ENCODE results near the gene RSPO3.
"Not testable (repeated sequence)": the region's sequence is repeated elsewhere in the genome, so short reads cannot be mapped to it uniquely, and the experiment has no call there.

Gene RSPO3

DNA sequence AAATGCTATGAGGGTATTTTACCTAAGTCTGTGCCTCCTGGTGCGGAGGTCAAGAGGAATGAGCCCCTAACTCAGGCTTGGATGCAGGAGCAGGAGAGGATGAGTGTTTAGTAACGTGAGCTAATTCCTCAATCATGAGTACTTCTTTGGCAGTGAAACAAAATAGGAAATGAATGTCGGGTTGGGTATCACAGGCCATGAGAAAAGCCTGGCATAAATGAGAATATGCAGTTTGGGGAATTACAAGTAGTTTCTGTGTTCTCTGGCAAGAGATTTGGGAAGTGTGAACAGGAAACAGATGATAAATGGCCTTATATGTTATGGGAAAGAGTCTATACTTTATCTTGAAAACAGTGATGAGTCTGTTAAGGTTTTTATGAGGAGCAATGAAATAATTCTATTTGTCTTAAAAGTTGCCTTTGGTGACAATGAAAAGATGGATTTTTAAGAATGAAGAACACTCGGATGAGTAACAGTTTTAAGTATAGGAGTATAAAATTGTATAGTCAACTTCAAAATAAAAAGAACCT, 89.2 kb downstream of the RSPO3 start:
- no peak for DNase-seq

- DNase-seq = no peak
These were observed 92.3 kb downstream of the RSPO3 start for GRCh38 chr6:127210725-127211124.

- DNase-seq = no peak
These were observed 93.9 kb downstream of the RSPO3 start for GRCh38 chr6:127212376-127212775.

DNA sequence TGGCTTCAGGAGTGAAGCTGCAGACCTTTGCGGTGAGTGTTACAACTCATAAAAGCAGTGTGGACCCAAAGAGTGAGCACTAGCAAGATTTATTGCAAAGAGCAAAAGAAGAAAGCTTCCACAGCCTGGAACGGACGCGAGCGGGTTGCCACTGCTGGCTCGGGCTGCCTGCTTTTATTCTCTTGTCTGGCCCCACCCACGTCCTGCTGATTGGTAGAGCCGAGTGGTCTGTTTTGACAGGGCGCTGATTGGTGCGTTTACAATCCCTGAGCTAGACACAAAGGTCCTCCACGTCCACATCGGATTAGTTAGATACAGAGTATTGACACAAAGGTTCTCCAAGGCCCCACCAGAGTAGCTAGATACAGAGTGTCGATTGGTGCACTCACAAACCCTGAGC, 95.6 kb downstream of the RSPO3 start:
- DNase-seq = not testable (repeated sequence)

GRCh38 chr6:127214531-127214930, 96.1 kb downstream of the RSPO3 start:
- DNase-seq = not testable (repeated sequence)

GRCh38 chr6:127215931-127216330, 97.5 kb downstream of the RSPO3 start:
- no peak for DNase-seq

- no peak for DNase-seq
These were observed 98.6 kb downstream of the RSPO3 start for GRCh38 chr6:127216810-127217789.

DNA sequence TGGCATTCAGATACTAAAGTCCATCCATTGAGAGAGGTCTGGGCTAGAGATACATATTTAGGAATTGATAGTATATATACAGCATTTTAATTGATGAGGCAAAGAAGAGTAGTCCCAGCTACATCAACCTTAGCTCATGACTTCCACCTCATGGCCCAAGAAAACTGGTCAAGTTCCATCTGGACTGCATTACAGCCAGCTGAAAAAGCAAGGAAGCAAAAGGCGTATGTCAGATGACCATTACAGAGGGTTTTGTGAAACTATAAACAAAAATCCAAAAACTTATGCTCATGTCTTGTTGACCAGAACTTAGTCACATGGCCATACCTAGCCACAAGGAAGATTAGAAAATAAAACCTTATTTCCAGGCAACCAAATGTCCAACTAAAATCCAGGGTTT, 101.4 kb downstream of the RSPO3 start:
- no peak for DNase-seq

DNA sequence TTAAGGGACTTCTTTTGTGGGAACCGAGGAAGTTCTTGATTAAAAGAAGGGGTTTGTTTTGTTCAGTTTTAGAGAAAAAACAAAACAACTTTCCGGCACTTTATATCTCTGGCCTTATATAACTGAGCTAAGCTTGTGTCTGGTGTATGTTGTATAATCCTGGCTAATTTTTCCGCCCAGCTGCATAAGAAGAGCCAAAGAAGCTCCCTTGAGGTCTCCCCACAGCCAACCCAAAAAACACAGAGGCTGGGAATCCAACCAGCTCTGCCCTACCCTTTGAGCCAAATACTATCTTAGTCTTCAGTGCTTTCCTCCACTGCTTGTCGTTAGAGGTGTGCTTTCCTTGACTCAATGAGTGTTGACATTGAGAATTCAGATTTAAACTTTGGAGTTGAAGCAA, 102.7 kb downstream of the RSPO3 start:
- no peak for DNase-seq

DNA sequence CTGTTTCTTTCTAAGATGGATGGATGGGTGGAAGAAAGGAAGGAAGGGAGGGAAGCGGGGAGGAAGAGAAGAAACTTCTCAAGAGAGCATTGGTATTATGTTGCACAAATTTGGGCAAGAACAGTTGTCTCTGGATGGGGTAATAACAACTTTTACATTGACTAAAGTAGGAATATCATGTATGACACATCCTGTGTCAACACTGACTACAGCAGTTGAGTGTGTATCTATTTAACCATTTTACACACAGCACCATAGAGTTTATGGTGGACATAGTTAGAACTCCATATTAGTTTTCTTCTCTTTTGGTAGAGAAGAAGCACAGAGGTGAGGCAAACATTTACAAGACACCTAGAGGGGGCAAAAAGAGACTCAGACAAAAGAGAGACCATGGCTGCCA, 103.9 kb downstream of the RSPO3 start:
- no peak for DNase-seq

DNA sequence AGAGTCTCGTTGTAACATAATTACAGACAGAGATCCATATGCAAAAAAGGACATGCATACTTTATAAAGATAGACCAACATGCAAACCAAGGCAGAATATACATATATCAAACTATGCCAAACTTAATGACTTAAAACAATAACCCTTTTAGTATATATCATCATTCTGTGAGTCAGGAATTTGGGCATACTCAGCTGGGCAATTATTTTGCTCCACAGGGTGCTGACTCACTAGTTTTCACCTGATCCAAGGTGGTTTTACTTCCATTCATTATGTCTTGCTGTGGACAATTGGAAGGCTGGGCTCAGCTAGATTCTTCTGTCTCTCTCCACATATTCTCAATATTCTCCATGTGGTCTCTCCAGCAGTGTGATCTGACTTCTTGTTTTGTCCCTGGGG, 107.0 kb downstream of the RSPO3 start:
- DNase-seq = peak; percentile 1

GRCh38 chr6:127233819-127234218, 115.3 kb downstream of the RSPO3 start:
- not testable (repeated sequence) for DNase-seq

DNA sequence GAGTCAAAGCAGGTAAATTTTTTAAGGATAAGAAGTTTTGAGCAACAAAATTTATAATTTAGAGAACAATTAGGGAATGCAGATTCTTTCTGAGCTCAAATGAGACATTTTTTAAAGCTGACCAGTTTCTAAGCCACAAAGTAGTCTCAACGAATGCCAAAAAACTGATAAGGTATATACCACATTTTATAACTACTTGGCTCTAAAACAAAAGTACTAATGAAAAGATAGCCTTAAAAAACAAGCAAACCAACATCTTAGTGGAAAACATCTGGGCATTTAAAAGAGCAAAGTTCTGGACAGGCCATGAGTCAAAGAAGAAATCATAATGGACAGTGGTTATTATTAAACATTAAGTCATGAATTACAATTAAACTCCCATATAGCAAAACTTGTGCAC, 125.0 kb downstream of the RSPO3 start:
- DNase-seq = no peak

All from kidney glomerular epithelial cell (primary cell).